ENCODE data around the gene GRAMD2A.

Gene GRAMD2A

DNA sequence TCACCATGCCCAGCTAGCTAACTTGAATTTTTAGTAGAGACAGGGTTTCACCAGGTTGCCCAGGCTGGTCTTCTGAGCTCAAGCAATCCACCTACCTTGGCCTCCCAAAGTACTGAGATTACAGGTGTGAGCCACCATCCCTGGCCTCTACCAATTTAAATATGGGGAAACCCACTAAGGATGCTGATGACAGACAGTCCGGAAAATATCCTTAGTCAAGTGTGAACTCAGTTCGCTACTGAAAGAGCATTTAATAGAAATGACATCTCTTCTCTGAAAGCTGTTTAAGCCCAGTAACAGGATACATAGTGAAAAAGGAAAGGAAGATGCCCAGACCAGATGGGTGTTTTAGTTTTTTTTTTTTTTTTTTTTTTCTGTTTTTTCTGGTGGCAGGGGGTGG is 7.7 kb upstream of the GRAMD2A start:
- no peak overlapping the region for H3K4me3 ChIP-seq (ENCODE audit: control insufficient read depth, low read depth, low read length)
- DNase-seq (ENCODE audit: low read depth) = no peak
- TF ChIP-seq, protein P1, sequence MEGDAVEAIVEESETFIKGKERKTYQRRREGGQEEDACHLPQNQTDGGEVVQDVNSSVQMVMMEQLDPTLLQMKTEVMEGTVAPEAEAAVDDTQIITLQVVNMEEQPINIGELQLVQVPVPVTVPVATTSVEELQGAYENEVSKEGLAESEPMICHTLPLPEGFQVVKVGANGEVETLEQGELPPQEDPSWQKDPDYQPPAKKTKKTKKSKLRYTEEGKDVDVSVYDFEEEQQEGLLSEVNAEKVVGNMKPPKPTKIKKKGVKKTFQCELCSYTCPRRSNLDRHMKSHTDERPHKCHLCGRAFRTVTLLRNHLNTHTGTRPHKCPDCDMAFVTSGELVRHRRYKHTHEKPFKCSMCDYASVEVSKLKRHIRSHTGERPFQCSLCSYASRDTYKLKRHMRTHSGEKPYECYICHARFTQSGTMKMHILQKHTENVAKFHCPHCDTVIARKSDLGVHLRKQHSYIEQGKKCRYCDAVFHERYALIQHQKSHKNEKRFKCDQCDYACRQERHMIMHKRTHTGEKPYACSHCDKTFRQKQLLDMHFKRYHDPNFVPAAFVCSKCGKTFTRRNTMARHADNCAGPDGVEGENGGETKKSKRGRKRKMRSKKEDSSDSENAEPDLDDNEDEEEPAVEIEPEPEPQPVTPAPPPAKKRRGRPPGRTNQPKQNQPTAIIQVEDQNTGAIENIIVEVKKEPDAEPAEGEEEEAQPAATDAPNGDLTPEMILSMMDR (conservative IDR thresholded peaks at IDR 0.05; ENCODE audit: control insufficient read depth, insufficient read depth, low read depth, low read length) = no peak

DNA sequence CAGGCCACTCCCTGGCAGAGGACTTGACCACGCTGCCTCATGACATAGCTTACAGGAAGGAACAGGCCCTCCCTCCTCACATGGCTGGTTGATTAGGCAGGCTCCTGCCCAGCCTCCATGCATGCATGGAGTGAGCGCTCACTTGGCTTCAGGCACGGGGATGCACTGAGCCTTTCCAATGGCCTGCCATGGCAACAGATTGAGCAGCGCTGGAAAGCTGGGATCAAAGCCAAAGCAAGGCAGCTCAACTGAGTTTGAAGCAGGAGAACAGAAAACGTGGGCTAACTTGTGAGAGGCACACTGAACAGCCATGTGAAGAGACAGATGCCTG is 5.9 kb upstream of the GRAMD2A start:
- H3K4me3 ChIP-seq (ENCODE audit: control insufficient read depth, low read depth, low read length) = no peak overlapping the region
- TF ChIP-seq, protein P1 (conservative IDR thresholded peaks at IDR 0.05; ENCODE audit: control insufficient read depth, insufficient read depth, low read depth, low read length) = no peak
- DNase-seq (ENCODE audit: low read depth) = peak; percentile 81

DNA sequence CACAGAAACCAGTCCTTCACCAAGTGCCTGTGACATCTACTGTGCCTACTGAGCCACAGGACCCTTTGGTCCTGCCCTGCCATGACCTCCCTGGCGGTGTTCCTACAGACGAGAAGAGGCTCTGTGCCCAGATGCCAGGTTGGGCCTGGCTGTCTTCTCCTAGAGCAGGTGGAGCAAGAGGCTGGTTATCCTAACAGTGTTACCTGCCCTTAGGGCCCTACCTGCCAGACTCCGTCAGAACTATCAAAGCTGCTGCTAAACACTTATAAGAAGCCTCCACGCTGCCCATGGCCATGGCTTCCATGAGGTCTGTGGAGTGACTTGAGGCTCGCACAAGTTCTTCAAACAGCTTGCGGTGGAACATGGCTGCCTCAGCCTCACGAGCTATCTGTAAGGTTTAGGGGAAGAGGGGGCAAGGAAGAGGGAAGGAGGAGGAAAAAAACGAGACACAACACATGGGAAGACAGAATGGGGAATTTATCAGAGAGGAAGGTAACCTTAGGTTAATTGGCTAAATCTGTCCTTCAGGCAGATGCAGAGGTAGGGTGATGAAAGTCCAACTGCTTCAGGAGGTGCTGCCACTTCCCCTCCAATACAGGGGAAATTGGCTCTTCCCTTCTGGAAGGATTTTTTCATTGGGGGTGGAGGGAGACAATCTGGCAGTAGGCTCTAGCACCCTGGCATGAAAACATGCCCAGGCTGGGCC is 5.4 kb upstream of the GRAMD2A start:
- TF ChIP-seq, protein P1 (conservative IDR thresholded peaks at IDR 0.05; ENCODE audit: control insufficient read depth, insufficient read depth, low read depth, low read length) = no peak
- H3K4me3 ChIP-seq (ENCODE audit: control insufficient read depth, low read depth, low read length) = no peak overlapping the region
- DNase-seq (ENCODE audit: low read depth) = no peak

DNA sequence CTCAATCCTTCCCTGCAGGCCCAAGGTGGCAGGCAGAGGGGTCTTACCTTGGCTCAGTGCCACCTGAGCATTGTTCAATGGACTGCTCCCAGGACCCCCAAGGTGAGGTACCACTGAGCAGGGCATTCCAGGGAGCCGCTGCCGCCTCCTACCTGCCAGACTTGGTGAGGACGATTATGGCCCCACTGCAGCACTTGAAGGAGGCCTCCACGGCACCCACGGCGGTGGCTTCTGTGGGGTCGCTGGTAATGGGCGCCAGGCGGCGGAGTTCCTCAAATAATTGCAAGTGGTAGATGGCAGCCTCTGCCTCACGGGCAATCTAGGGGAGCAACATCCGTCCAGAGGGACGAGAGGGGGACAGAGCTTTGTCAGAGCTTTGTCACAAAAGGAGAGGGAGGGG is 4.7 kb upstream of the GRAMD2A start:
- no peak overlapping the region for H3K4me3 ChIP-seq (ENCODE audit: control insufficient read depth, low read depth, low read length)
- DNase-seq (ENCODE audit: low read depth) = no peak
- TF ChIP-seq, protein P1 (conservative IDR thresholded peaks at IDR 0.05; ENCODE audit: control insufficient read depth, insufficient read depth, low read depth, low read length) = no peak

DNA sequence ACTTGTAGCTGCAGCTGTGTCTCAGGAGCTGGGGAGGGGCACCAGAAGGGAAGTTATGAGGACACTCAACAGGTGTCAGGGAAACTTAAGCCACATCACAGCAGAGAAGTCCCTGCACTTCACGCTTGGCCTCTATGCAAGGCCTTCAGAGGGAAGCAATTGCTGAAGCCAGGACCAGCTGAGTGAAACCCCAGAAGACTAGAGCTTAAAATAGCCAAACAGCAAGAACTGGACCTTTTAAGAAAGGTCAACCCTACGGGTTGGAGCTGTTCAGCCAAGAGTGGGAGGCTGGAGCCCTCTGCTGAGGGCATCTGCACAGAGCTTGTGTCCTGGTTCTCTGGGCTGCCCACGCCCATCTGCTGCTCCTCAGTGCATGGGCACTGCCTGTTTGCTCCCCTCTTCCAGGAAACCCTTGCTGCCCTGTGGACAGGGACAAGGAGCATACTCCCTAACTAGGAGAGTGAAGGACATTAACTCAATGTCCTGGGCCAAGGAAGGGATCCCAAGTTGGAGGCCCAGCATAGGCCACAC is 3.9 kb upstream of the GRAMD2A start:
- no peak for DNase-seq (ENCODE audit: low read depth)
- TF ChIP-seq, protein P1 (conservative IDR thresholded peaks at IDR 0.05; ENCODE audit: control insufficient read depth, insufficient read depth, low read depth, low read length) = no peak
- no peak overlapping the region for H3K4me3 ChIP-seq (ENCODE audit: control insufficient read depth, low read depth, low read length)

DNA sequence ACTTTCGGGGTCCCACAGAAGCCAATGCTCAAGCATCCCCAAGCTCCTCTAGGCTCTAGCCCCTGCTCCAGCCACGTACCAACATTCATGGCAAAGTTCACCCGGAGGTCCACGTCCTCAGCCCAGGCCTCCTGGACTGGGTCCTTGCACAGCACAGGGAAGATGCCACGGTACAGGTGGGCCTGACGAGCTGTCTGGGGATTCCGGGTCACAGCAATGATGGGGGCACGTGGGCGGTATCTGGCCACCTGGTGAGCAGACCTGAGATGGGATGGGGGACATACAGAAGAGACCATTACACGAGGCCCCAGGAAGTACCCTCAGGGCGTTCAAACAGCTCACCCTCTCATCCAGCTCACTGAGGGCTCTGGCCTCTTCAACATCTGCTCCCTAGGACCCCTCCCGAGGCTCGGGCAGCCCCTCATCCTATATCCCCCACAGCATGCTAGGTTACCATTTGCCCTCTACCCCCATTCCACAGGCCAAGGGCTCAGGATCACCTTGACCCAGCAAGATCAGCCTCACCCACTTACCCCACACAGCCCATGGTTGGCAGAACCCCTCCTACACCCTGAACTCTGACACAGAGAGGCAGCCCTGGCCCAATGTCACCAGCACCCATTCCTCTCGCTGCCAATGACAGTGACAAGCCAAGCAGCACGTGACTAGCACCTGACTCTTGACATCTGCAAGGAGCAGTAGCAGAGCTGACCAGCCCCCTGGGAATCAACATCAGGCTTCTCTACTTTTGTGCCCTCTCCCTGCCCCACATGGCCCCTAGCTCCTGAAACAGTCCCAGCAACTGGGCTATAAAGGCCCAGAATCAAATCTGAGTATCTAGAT is 3.0 kb upstream of the GRAMD2A start:
- no peak overlapping the region for H3K4me3 ChIP-seq (ENCODE audit: control insufficient read depth, low read depth, low read length)
- TF ChIP-seq, protein P1 (conservative IDR thresholded peaks at IDR 0.05; ENCODE audit: control insufficient read depth, insufficient read depth, low read depth, low read length) = no peak
- no peak for DNase-seq (ENCODE audit: low read depth)
